Omental fat pad (tissue), 4 donors: ENCODE results near the gene ABHD10. TPM values are rescaled to one million over a fixed set of nuclear protein-coding genes. Genes with fewer than 3 reads are reported as not detected.

Experiments
- ATAC-seq: fragments of 150-250 bp; one replicate; pipeline ENCODE4 v1.9.1; 2016; ENCODE audit warnings: mild to moderate bottlenecking, moderate library complexity; ENCODE audit not compliant: low FRiP score
- DNase-seq: peaks from one replicate; pipeline ENCODE4 v3.0.0-alpha.2; 2019; ENCODE audit warnings: low spot score
- CTCF ChIP-seq, 3 donors: fragments of 450-650 bp; IDR thresholded peaks; one replicate each; pipeline ENCODE4 v1.5.1; 2016 to 2017; ENCODE audit warnings: antibody characterized with exemption in 3 of 3, mild to moderate bottlenecking in 3 of 3, moderate library complexity in 2 of 3
- total RNA-seq, 4 donors: library from RNA; depleted of rRNA; stranded (reverse); fragments of >200 nt; gene quantifications; one replicate each; pipeline ENCODE4 v1.1.0, GENCODE V29; 2016

Gene ABHD10
- total RNA-seq, 4 donors from 2014 or later: 9.5 to 27.4 (median 17.3) TPM

- DNase-seq (no peak), ATAC-seq (no peak)
- TF ChIP-seq CTCF (IDR thresholded peaks at IDR 0.05): no peak
Measured at GRCh38 chr3:111980716-111981456, 2.1 kb downstream of the ABHD10 start.

- no peak for ATAC-seq
- no peak for DNase-seq
- no peak for TF ChIP-seq CTCF (IDR thresholded peaks at IDR 0.05)
Measured at GRCh38 chr3:111981457-111981763, 2.6 kb downstream of the ABHD10 start.

GRCh38 chr3:111984636-111985298 is 5.9 kb downstream of the ABHD10 start:
- ATAC-seq (no peak), DNase-seq (no peak)
- no peak for TF ChIP-seq CTCF (IDR thresholded peaks at IDR 0.05)

- DNase-seq (no peak), ATAC-seq (no peak)
- no peak for TF ChIP-seq CTCF (IDR thresholded peaks at IDR 0.05)
Measured at GRCh38 chr3:111986800-111987199, 8.0 kb downstream of the ABHD10 start.

- ATAC-seq: no peak
- TF ChIP-seq CTCF (IDR thresholded peaks at IDR 0.05): no peak
- DNase-seq: no peak
Measured at GRCh38 chr3:111989061-111989678, 10.3 kb downstream of the ABHD10 start.

GRCh38 chr3:111993038-111993437 is 14.2 kb downstream of the ABHD10 start:
- DNase-seq: no peak
- no peak for TF ChIP-seq CTCF (IDR thresholded peaks at IDR 0.05)
- no peak for ATAC-seq
